K562 (cell line): ENCODE measurements around the gene TNPO3. TPM values are rescaled to one million over a fixed set of nuclear protein-coding genes. Genes with fewer than 3 reads are reported as not detected.

Experiments
- ATAC-seq: fragments of 200-7000 bp; cut with Tn5 transposase; 3 replicates; pipeline ENCODE4 v1.9.1; 2020; ENCODE audit warnings: moderate library complexity
- BruUV-seq: library from RNA; stranded (reverse); fragments of 400-500 nt; replicated peaks from 2 replicates; lab custom pipeline; 2021; lab: Mats Ljungman, UMichigan
- CTCF ChIA-PET: fragments of 300-600 bp; formaldehyde crosslinking; extraction: SDS; loops from one replicate; lab custom pipeline; 2021; ENCODE audit warnings: low intra/inter-chr PET ratio; lab: Yijun Ruan, JAX
- POLR2A ChIA-PET: fragments of 300-600, 350-650 bp; sonication (Branson Sonifier 250); formaldehyde crosslinking; extraction: SDS; loops from one replicate; lab custom pipeline; 2021; ENCODE audit warnings: antibody characterized with exemption, inconsistent platforms; lab: Yijun Ruan, JAX
- DNase-seq, 4 experiments: peaks; one replicate each; pipeline versions ENCODE4 v3.0.0 to v3.0.0-alpha.2; 2011 to 2018; ENCODE audit warnings: low spot score in 3 of 4, mixed read lengths in 3 of 4; ENCODE audit errors: extremely low read depth in 1 of 4
- FAIRE-seq: peaks from 2 replicates; lab custom pipeline; 2011; peaks lifted over from hg19 to GRCh38; lab: Jason Lieb, UNC
- H2AFZ ChIP-seq: 2 replicates; pipeline ENCODE4 v1.6.0; 2011; ENCODE audit warnings: low read depth, low read length, control low read depth, inconsistent platforms
- H3K27ac ChIP-seq: fragments of 200-600 bp; 3 replicates; pipeline ENCODE4 v1.8.0; 2011; ENCODE audit warnings: low read depth, mild to moderate bottlenecking, control low read depth, inconsistent platforms, low read length, moderate library complexity, mixed read lengths; ENCODE audit errors: extremely low read depth
- H3K27me3 ChIP-seq, 2 experiments: fragments of 300-600 bp in 1 of 2; 2 replicates in 1 of 2; 3 replicates in 1 of 2; pipeline versions ENCODE4 v1.6.0 to v1.8.0; 2011; ENCODE audit warnings: inconsistent platforms in 2 of 2, low read length in 2 of 2, mild to moderate bottlenecking in 1 of 2, mixed read lengths in 1 of 2, moderate library complexity in 1 of 2; ENCODE audit not compliant: control insufficient read depth in 2 of 2, insufficient read depth in 2 of 2
- H3K36me3 ChIP-seq: fragments of 300-600 bp; 3 replicates; pipeline ENCODE4 v1.8.0; 2011; ENCODE audit warnings: mild to moderate bottlenecking, low read length, inconsistent platforms; ENCODE audit not compliant: control insufficient read depth, insufficient read depth
- H3K4me1 ChIP-seq, 2 experiments: fragments of 200-600 bp in 1 of 2; replicated peaks in 1 of 2; 2 replicates in 1 of 2; 3 replicates in 1 of 2; pipeline versions ENCODE4 v1.5.1 to v1.8.0; 2011; ENCODE audit warnings: inconsistent platforms in 2 of 2, low read length in 2 of 2, mild to moderate bottlenecking in 1 of 2, mixed read lengths in 1 of 2, moderate library complexity in 1 of 2; ENCODE audit not compliant: control insufficient read depth in 2 of 2, insufficient read depth in 2 of 2
- H3K4me2 ChIP-seq: 2 replicates; pipeline ENCODE4 v1.6.1; 2011; ENCODE audit warnings: low read length, control low read depth, inconsistent platforms, mixed read lengths; ENCODE audit not compliant: insufficient read depth
- H3K4me3 ChIP-seq: fragments of 200-600 bp; sonication (generic), shearing (Covaris generic); 2 replicates; pipeline ENCODE4 v1.5.1; 2016; ENCODE audit warnings: control low read depth, inconsistent platforms
- H3K79me2 ChIP-seq: fragments of 200-600 bp; 3 replicates; pipeline ENCODE4 v1.8.0; 2011; ENCODE audit warnings: low read length, inconsistent platforms; ENCODE audit not compliant: control insufficient read depth, insufficient read depth
- H3K9ac ChIP-seq, 2 experiments: 2 replicates each; pipeline versions ENCODE4 v1.6.0 to v1.6.1; 2011; ENCODE audit warnings: low read depth in 2 of 2, low read length in 2 of 2, control low read depth in 1 of 2, inconsistent platforms in 1 of 2, mild to moderate bottlenecking in 1 of 2, mixed read lengths in 1 of 2; ENCODE audit not compliant: insufficient read depth in 1 of 2
- H3K9me1 ChIP-seq: one replicate; pipeline ENCODE4 v1.6.0; 2011; ENCODE audit warnings: inconsistent platforms, mild to moderate bottlenecking, low read length, moderate library complexity; ENCODE audit not compliant: control insufficient read depth, insufficient read depth
- H3K9me3 ChIP-seq: replicated peaks from 2 replicates; pipeline ENCODE4 v1.5.1; 2011; ENCODE audit warnings: low read depth, low read length, inconsistent platforms; ENCODE audit not compliant: control insufficient read depth, insufficient read depth
- H4K20me1 ChIP-seq: replicated peaks from 2 replicates; pipeline ENCODE4 v1.6.1; 2011; ENCODE audit warnings: low read length, inconsistent platforms, mixed read lengths; ENCODE audit not compliant: control insufficient read depth, insufficient read depth
- MNT ChIP-seq, 2 experiments: fragments of 450-650 bp; conservative IDR thresholded peaks; 2 replicates each; pipeline ENCODE4 v1.6.1; 2017; ENCODE audit warnings: mild to moderate bottlenecking in 2 of 2, moderate library complexity in 2 of 2
- RBM25 ChIP-seq: fragments of 200-400 bp; formaldehyde crosslinking; IDR thresholded peaks from 2 replicates; pipeline ENCODE4 v1.6.1; 2018; ENCODE audit warnings: low read length, low read depth, moderate library complexity; ENCODE audit not compliant: severe bottlenecking
- WGBS: fragments of 100-300 bp; shearing (Covaris generic); methylation state at CpG from one replicate; pipeline ENCODE4 v1.1.6; 2016; ENCODE audit warnings: low coverage, mixed read lengths; ENCODE audit not compliant: insufficient coverage; ENCODE audit errors: missing lambda C conversion rate; 5-methylcytosine and 5-hydroxymethylcytosine counted together
- in situ Hi-C: fragments of 300-500 bp; cut with MboI; formaldehyde crosslinking; loops from 4 replicates; pipeline ENCODE4 v1.15.0; 2018; ENCODE audit warnings: inconsistent platforms, mixed read lengths
- intact Hi-C: fragments of 100-400 bp; cut with micrococcal nuclease; formaldehyde crosslinking; loops from 2 replicates; pipeline ENCODE4 v1.14.2; 2022
- polyA plus RNA-seq, 8 experiments: library from polyadenylated mRNA; depleted of rRNA in 4 of 8; stranded (reverse) in 5 of 8; unstranded in 3 of 8; fragments of >200 nt; fragmentation: Nextera tagmentation in 2 of 8; fragmentation: Illumina TruSeq in 1 of 8; extraction: Ambion mirVana in 2 of 8; extraction: Trizol in 1 of 8; gene quantifications; 2 replicates each; pipeline versions ENCODE4 v1.2.1 to v1.2.3, GENCODE V29; 2011 to 2014; ENCODE audit warnings: inconsistent platforms in 1 of 8, missing spikeins in 1 of 8
- total RNA-seq, 7 experiments: library from RNA; depleted of rRNA in 6 of 7; stranded (reverse); fragments of >200 nt in 6 of 7; fragmentation: Illumina TruSeq in 2 of 7; extraction: Trizol in 2 of 7; gene quantifications; 2 replicates each; pipeline versions ENCODE4 v1.2.1 to v1.2.3, GENCODE V29; 2011 to 2021; ENCODE audit warnings: low replicate concordance in 1 of 7

The TNPO3 gene
- total and polyA plus RNA-seq, 9 of the 15 experiments (the other 6 are each of a cell fraction or from before 2014, with no cell fraction given): 35.8 to 125 (median 110) TPM

- CTCF ChIA-PET: no interaction called here
- Histone ChIP-seq H2AFZ (no peak overlapping the region), H3K4me2 (no peak overlapping the region), H3K79me2 (peaks cover 56% of the 10 kb centered on the region), H3K9ac (no peak overlapping the region), H3K27me3 (no peaks in the 10 kb centered on the region), H3K4me1 (no peaks in the 10 kb centered on the region), H3K27ac (no peak overlapping the region), H3K9me3 (no peaks in the 10 kb centered on the region), H3K9me1 (no peaks in the 10 kb centered on the region)
- no peak for ATAC-seq
- no peak for FAIRE-seq
- 90% methylated on average over 4 of the region's 4 CpGs for WGBS
- intact Hi-C loops (loop anchor here (5.0 kb wide), 1 partner anchor 79 kb away; no protein-coding TSS in a partner anchor), in situ Hi-C loops (no loop called here)
- POLR2A ChIA-PET: interaction anchor here (0.7 to 2.7 kb wide), 3 partner anchors 10 to 52 kb away, joined by 3 to 14 read pairs (median 4); no protein-coding TSS in a partner anchor
- peak; percentile 69 for TF ChIP-seq RBM25
- no peak for TF ChIP-seq MNT (conservative IDR thresholded peaks at IDR 0.05)
- TF ChIP-seq, all 486 proteins: peak for 1
- Histone ChIP-seq H4K20me1 (no peaks in the 10 kb centered on the region; the same call in 1 of the 2 replicates), H3K36me3 (peaks cover 90% of the 10 kb centered on the region), H3K4me3 (no peak overlapping the region)
- BruUV-seq: no TSS peak
- no peak for DNase-seq
Observed at GRCh38 chr7:129013048-129013724, 41.7 kb downstream of the TNPO3 start.
